ENCODE measurements around the gene TP53BP1. TPM values are rescaled to one million over a fixed set of nuclear protein-coding genes. Genes with fewer than 3 reads are reported as not detected.

The TP53BP1 gene
- total and polyA plus RNA-seq, 4 donors: 2.7 to 12.0 (median 7.3) TPM

DNA sequence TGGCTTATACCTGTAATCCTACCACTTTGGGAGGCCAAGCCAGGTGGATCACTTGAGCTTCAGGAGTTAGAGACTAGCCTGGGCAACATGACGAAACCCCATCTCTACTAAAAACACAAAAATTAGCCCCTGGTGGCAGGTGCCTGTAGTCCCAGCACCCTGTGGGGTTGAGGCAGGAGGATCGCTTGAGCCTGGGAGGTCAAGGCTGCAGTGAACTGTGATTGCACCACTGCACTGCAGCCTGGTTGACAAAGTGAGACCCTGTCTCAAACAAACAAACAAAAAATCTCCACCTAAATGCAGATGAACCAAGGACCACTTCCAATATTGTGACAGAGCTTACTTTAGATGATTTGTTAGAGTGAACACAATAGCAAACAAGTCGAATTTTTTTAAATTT lies 53.7 kb downstream of the TP53BP1 start:
- H3K36me3 ChIP-seq (ENCODE audit: control insufficient read depth in 4 of 4, insufficient read depth in 3 of 4, low read depth in 1 of 4, low read length in 3 of 4): peaks cover 0 to 4% (median 2%) of the 10 kb centered on the region in 4 donors
- TF ChIP-seq FOXA2 (IDR thresholded peaks at IDR 0.05) (no peak), HNF4G (IDR thresholded peaks at IDR 0.05) (no peak), GABPA (IDR thresholded peaks at IDR 0.05 in 1 of 2, conservative IDR thresholded peaks at IDR 0.05 in 1 of 2) (no peak), RXRA (IDR thresholded peaks at IDR 0.05) (no peak), NR2F2 (IDR thresholded peaks at IDR 0.05) (no peak), SP1 (IDR thresholded peaks at IDR 0.05) (no peak), EGR1 (IDR thresholded peaks at IDR 0.05; ENCODE audit: low read depth in 2 of 2) (no peak), JUND (IDR thresholded peaks at IDR 0.05) (no peak), CTCF (IDR thresholded peaks at IDR 0.05; ENCODE audit: low read depth, low read length, missing input control) (no peak), REST (IDR thresholded peaks at IDR 0.05) (no peak), RAD21 (IDR thresholded peaks at IDR 0.05) (no peak), ATF3 (IDR thresholded peaks at IDR 0.05) (no peak), FOXA1 (IDR thresholded peaks at IDR 0.05) (no peak), YY1 (IDR thresholded peaks at IDR 0.05) (no peak), HNF4A (conservative IDR thresholded peaks at IDR 0.05) (no peak)
- TF ChIP-seq, protein P1, sequence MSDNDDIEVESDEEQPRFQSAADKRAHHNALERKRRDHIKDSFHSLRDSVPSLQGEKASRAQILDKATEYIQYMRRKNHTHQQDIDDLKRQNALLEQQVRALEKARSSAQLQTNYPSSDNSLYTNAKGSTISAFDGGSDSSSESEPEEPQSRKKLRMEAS (IDR thresholded peaks at IDR 0.05): no peak
- TF ChIP-seq, protein P2, sequence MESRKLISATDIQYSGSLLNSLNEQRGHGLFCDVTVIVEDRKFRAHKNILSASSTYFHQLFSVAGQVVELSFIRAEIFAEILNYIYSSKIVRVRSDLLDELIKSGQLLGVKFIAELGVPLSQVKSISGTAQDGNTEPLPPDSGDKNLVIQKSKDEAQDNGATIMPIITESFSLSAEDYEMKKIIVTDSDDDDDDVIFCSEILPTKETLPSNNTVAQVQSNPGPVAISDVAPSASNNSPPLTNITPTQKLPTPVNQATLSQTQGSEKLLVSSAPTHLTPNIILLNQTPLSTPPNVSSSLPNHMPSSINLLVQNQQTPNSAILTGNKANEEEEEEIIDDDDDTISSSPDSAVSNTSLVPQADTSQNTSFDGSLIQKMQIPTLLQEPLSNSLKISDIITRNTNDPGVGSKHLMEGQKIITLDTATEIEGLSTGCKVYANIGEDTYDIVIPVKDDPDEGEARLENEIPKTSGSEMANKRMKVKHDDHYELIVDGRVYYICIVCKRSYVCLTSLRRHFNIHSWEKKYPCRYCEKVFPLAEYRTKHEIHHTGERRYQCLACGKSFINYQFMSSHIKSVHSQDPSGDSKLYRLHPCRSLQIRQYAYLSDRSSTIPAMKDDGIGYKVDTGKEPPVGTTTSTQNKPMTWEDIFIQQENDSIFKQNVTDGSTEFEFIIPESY (IDR thresholded peaks at IDR 0.05): no peak
- no peak overlapping the region for H3K27ac ChIP-seq (ENCODE audit: low read depth in 1 of 2, low read length in 2 of 2)
- no peaks in the 10 kb centered on the region for H3K27me3 ChIP-seq (ENCODE audit: control insufficient read depth in 4 of 4, insufficient read depth in 4 of 4, low read length in 3 of 4)
- no peak for DNase-seq (ENCODE audit: low spot score)
- H3K4me1 ChIP-seq (ENCODE audit: control insufficient read depth in 4 of 4, insufficient read depth in 4 of 4, low read length in 3 of 4): peaks cover 0 to 3% (median 0%) of the 10 kb centered on the region in 4 donors
- H3K9me3 ChIP-seq (ENCODE audit: control insufficient read depth in 4 of 4, low read length in 3 of 4): no peaks in the 10 kb centered on the region
- 69% methylated on average over 3 of the region's 3 CpGs for WGBS
- H3K4me3 ChIP-seq (ENCODE audit: low read depth in 1 of 3, low read length in 3 of 3): no peak overlapping the region
- H3K9ac ChIP-seq (ENCODE audit: low read depth in 1 of 2, low read length in 2 of 2): no peak overlapping the region
